BJ (cell line): ENCODE results near the gene KIF22. TPM values are rescaled to one million over a fixed set of nuclear protein-coding genes. Genes with fewer than 3 reads are reported as not detected.

ENCODE experiments used
- CTCF ChIA-PET: fragments of 350-600 bp; formaldehyde crosslinking; extraction: SDS; loops from one replicate; lab custom pipeline; 2021; ENCODE audit warnings: antibody characterized with exemption, inconsistent platforms; lab: Yijun Ruan, JAX
- POLR2A ChIA-PET: fragments of 300-600 bp; sonication (Branson Sonifier 250); formaldehyde crosslinking; extraction: SDS; loops from one replicate; lab custom pipeline; 2021; ENCODE audit warnings: antibody characterized with exemption; lab: Charles Lee
- DNase-seq: peaks from one replicate; pipeline ENCODE4 v3.0.0-alpha.2; 2011; ENCODE audit warnings: low read depth
- H3K27me3 ChIP-seq: 2 replicates; pipeline ENCODE4 v1.6.0; 2011; ENCODE audit warnings: low read length; ENCODE audit not compliant: control insufficient read depth, insufficient read depth
- H3K36me3 ChIP-seq: 2 replicates; pipeline ENCODE4 v1.5.1; 2011; ENCODE audit warnings: low read length; ENCODE audit not compliant: control insufficient read depth, insufficient read depth
- H3K4me3 ChIP-seq: 2 replicates; pipeline ENCODE4 v1.5.1; 2011; ENCODE audit warnings: low read depth, mild to moderate bottlenecking, control low read depth, low read length
- CTCF ChIP-seq: IDR thresholded peaks from 2 replicates; pipeline ENCODE4 v1.5.1; 2011; ENCODE audit warnings: low read depth, mild to moderate bottlenecking, control low read depth, inconsistent platforms, low read length, moderate library complexity; ENCODE audit not compliant: insufficient read depth
- polyA plus RNA-seq: library from polyadenylated mRNA; depleted of rRNA; stranded (reverse); fragments of >200 nt; gene quantifications from 2 replicates; pipeline ENCODE4 v1.2.3, GENCODE V29; 2011

The KIF22 gene
- polyA plus RNA-seq, 1 experiment, result 68.3 TPM

GRCh38 chr16:29761882-29762281 lies 28.7 kb upstream of the KIF22 start:
- DNase-seq, result no peak
- CTCF ChIA-PET, result interaction anchor here (0.6 to 2.5 kb wide), 2 partner anchors 23 to 27 kb away, joined by 3 to 8 read pairs; no protein-coding TSS in a partner anchor
- H3K36me3 ChIP-seq, result no peaks in the 10 kb centered on the region
- peaks cover 3% of the 10 kb centered on the region for H3K27me3 ChIP-seq
- no peak overlapping the region for H3K4me3 ChIP-seq
- POLR2A ChIA-PET, result no interaction called here
- no peak for TF ChIP-seq CTCF

GRCh38 chr16:29763326-29763725 lies 27.2 kb upstream of the KIF22 start:
- Histone ChIP-seq H3K36me3 (no peaks in the 10 kb centered on the region), H3K27me3 (peaks cover 3% of the 10 kb centered on the region), H3K4me3 (no peak overlapping the region)
- no peak for DNase-seq
- ChIA-PET CTCF (no interaction called here), POLR2A (no interaction called here)
- no peak for TF ChIP-seq CTCF

GRCh38 chr16:29765167-29766032 lies 25.2 kb upstream of the KIF22 start:
- CTCF ChIA-PET, result no interaction called here
- no peak for TF ChIP-seq CTCF

GRCh38 chr16:29766571-29766970 lies 24.0 kb upstream of the KIF22 start:
- no peak overlapping the region for H3K4me3 ChIP-seq
- TF ChIP-seq CTCF, result no peak
- ChIA-PET POLR2A (no interaction called here), CTCF (interaction anchor here (1.2 kb wide), 1 partner anchor 23 kb away, joined by 3 read pairs; no protein-coding TSS in a partner anchor)
- H3K36me3 ChIP-seq, result no peaks in the 10 kb centered on the region
- no peak for DNase-seq
- peaks cover 9% of the 10 kb centered on the region for H3K27me3 ChIP-seq

More at GRCh38 chr16:29765167-29766032, 25.2 kb upstream of the KIF22 start:
- Histone ChIP-seq H3K4me3 (no peak overlapping the region), H3K36me3 (no peaks in the 10 kb centered on the region), H3K27me3 (peaks cover 6% of the 10 kb centered on the region)
- no peak for DNase-seq
- POLR2A ChIA-PET, result no interaction called here

- ChIA-PET POLR2A (no interaction called here), CTCF (interaction anchor here (0.6 to 1.2 kb wide), 2 partner anchors 16 to 22 kb away, joined by 3 read pairs; no protein-coding TSS in a partner anchor)
- Histone ChIP-seq H3K36me3 (no peaks in the 10 kb centered on the region), H3K4me3 (no peak overlapping the region), H3K27me3 (peaks cover 9% of the 10 kb centered on the region)
- TF ChIP-seq CTCF, result no peak
- DNase-seq, result no peak
These were observed 23.5 kb upstream of the KIF22 start for GRCh38 chr16:29767062-29767461.
